Vagina (tissue), 2 donors: ENCODE data around the gene MKNK1.

Experiments used
- CTCF ChIP-seq, 3 experiments: fragments of 450-650 bp in 2 of 3; fragments of 200-600 bp in 1 of 3; sonication (generic) in 1 of 3; IDR thresholded peaks; one replicate each; pipeline ENCODE4 v1.5.1; 2017 to 2019; ENCODE audit warnings: antibody characterized with exemption in 3 of 3, mild to moderate bottlenecking in 2 of 3, moderate library complexity in 2 of 3
- POLR2A ChIP-seq, 2 donors: fragments of 450-650 bp; IDR thresholded peaks; one replicate each; pipeline ENCODE4 v1.6.1; 2017; ENCODE audit warnings: antibody characterized with exemption in 2 of 2, mild to moderate bottlenecking in 2 of 2, moderate library complexity in 2 of 2

DNA sequence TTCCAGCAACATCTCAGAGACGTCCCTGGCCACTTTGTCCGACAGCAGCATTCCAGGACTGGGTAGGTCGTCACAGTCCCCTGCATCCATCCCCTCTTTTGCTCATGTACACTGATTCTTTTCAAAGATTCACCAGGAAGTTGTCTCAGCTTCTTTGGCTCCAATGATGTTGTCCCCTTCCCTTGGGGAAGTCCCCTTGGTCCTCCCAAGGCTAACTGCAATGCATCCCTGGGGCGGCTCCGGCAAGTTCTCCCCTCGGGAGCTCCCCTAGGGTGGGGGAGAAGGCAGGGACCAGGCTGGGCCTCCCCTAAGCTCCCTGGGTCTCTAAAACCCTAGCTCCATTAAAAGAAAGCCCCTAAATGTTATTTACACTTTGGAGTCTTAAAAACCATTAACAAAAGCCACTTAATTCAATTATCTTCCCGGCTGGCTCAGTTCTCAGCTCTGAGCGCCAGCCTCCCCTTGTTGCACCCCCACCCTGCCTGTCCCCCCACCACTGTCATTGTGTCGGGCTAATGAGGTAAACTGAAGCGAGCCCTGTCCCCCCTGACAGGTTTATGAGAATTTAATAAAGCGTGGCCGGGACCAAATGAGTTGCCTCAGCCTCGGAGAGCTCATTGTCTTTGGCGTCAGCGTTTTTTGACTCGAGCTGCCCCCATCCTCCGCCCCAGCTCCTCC is 77.9 kb downstream of the MKNK1 start:
- no peak for TF ChIP-seq CTCF (IDR thresholded peaks at IDR 0.05)
- TF ChIP-seq POLR2A (IDR thresholded peaks at IDR 0.05), result no peak
